Keratinocyte (primary cell): Measurements from ENCODE around the gene BCL7A. TPM values are rescaled to one million over a fixed set of nuclear protein-coding genes. Genes with fewer than 3 reads are reported as not detected.
A peak's percentile ranks its signal among the peaks of the same experiment; 100 is the strongest.

Experiments
- DNase-seq: peaks from one replicate; pipeline ENCODE4 v3.0.0-alpha.2; 2011; ENCODE audit warnings: low read depth, missing footprints, low spot score
- FAIRE-seq: peaks from 2 replicates; lab custom pipeline; 2011; peaks lifted over from hg19 to GRCh38; lab: Jason Lieb, UNC
- H2AFZ ChIP-seq: 2 replicates; pipeline ENCODE4 v1.6.0; 2012; ENCODE audit warnings: low read length, control low read depth, inconsistent platforms; ENCODE audit not compliant: control insufficient read depth
- H3K27ac ChIP-seq: 2 replicates; pipeline ENCODE4 v1.5.1; 2011; ENCODE audit warnings: low read length; ENCODE audit not compliant: control insufficient read depth, insufficient read depth
- H3K27me3 ChIP-seq: 3 replicates; pipeline ENCODE4 v1.6.0; 2011; ENCODE audit warnings: low read length; ENCODE audit not compliant: control insufficient read depth, insufficient read depth; ENCODE audit errors: extremely low read depth
- H3K36me3 ChIP-seq, 2 experiments: 2 replicates in 1 of 2; 3 replicates in 1 of 2; pipeline ENCODE4 v1.5.1; 2011; ENCODE audit warnings: low read length in 2 of 2, mild to moderate bottlenecking in 1 of 2; ENCODE audit not compliant: control insufficient read depth in 2 of 2, insufficient read depth in 2 of 2; ENCODE audit errors: extremely low read depth in 1 of 2
- H3K4me1 ChIP-seq: 3 replicates; pipeline ENCODE4 v1.5.1; 2011; ENCODE audit warnings: low read length; ENCODE audit not compliant: control insufficient read depth, insufficient read depth; ENCODE audit errors: extremely low read depth
- H3K4me2 ChIP-seq: 3 replicates; pipeline ENCODE4 v1.6.0; 2011; ENCODE audit warnings: low read depth, low read length; ENCODE audit not compliant: control insufficient read depth, insufficient read depth; ENCODE audit errors: extremely low read depth
- H3K4me3 ChIP-seq, 3 experiments: fragments of 200-600 bp in 1 of 3; sonication (generic) in 1 of 3; 2 replicates in 2 of 3; 3 replicates in 1 of 3; pipeline ENCODE4 v1.5.1; 2011 to 2016; ENCODE audit warnings: low read length in 3 of 3, mild to moderate bottlenecking in 3 of 3, control low read depth in 2 of 3, inconsistent platforms in 1 of 3, low read depth in 1 of 3, mixed read lengths in 1 of 3, mixed run types in 1 of 3, moderate library complexity in 1 of 3; ENCODE audit not compliant: control insufficient read depth in 2 of 3, insufficient read depth in 2 of 3; ENCODE audit errors: extremely low read depth in 1 of 3
- H3K79me2 ChIP-seq: 2 replicates; pipeline ENCODE4 v1.6.0; 2012; ENCODE audit warnings: low read length; ENCODE audit not compliant: control insufficient read depth, insufficient read depth
- H3K9ac ChIP-seq: 3 replicates; pipeline ENCODE4 v1.6.0; 2011; ENCODE audit warnings: low read length; ENCODE audit not compliant: control insufficient read depth, insufficient read depth; ENCODE audit errors: extremely low read depth
- H3K9me1 ChIP-seq: 3 replicates; pipeline ENCODE4 v1.6.0; 2011; ENCODE audit warnings: low read length; ENCODE audit not compliant: control insufficient read depth, insufficient read depth; ENCODE audit errors: extremely low read depth
- H3K9me3 ChIP-seq: 2 replicates; pipeline ENCODE4 v1.5.1; 2012; ENCODE audit warnings: low read depth, low read length; ENCODE audit not compliant: control insufficient read depth
- H4K20me1 ChIP-seq: 3 replicates; pipeline ENCODE4 v1.6.0; 2011; ENCODE audit warnings: low read length; ENCODE audit not compliant: control insufficient read depth, insufficient read depth; ENCODE audit errors: extremely low read depth
- EZH2 ChIP-seq: IDR thresholded peaks from one replicate; pipeline ENCODE4 v1.6.1; 2012; ENCODE audit warnings: inconsistent platforms, mild to moderate bottlenecking, low read length, moderate library complexity
- dilution Hi-C: fragments of 300-500 bp; cut with MboI; formaldehyde crosslinking; loops from one replicate; pipeline ENCODE4 v1.7.0; 2020; ENCODE audit warnings: low sequenced_read_pairs; ENCODE audit not compliant: extremely low pct_ligation_motif_present
- polyA plus RNA-seq, 5 experiments: library from polyadenylated mRNA; depleted of rRNA in 3 of 5; stranded (reverse) in 3 of 5; stranded (forward) in 1 of 5; unstranded in 1 of 5; fragments of >200 nt; gene quantifications; 1 replicate in 1 of 5; 2 replicates in 3 of 5; 3 replicates in 1 of 5; pipeline versions ENCODE4 v1.2.1 to v1.2.3, GENCODE V29; 2011 to 2012; ENCODE audit warnings: missing spikeins in 2 of 5, low read depth in 1 of 5, low replicate concordance in 1 of 5
- TF ChIP-seq, protein P1 (sequence below), 3 experiments: IDR thresholded peaks in 1 of 3; conservative IDR thresholded peaks in 1 of 3; optimal IDR thresholded peaks in 1 of 3; 2 replicates in 2 of 3; 3 replicates in 1 of 3; pipeline versions ENCODE3 to v1.5.1; 2011; ENCODE audit warnings: low read length in 3 of 3, mild to moderate bottlenecking in 3 of 3, moderate library complexity in 2 of 3, control low read depth in 1 of 3, inconsistent platforms in 1 of 3; ENCODE audit not compliant: insufficient read depth in 2 of 3; ENCODE audit errors: extremely low read depth in 1 of 3

BCL7A gene
- polyA plus RNA-seq, 1 donor (not counting 4 experiments of a cell fraction or from before 2014, with no cell fraction given), result 12.8 TPM

DNA sequence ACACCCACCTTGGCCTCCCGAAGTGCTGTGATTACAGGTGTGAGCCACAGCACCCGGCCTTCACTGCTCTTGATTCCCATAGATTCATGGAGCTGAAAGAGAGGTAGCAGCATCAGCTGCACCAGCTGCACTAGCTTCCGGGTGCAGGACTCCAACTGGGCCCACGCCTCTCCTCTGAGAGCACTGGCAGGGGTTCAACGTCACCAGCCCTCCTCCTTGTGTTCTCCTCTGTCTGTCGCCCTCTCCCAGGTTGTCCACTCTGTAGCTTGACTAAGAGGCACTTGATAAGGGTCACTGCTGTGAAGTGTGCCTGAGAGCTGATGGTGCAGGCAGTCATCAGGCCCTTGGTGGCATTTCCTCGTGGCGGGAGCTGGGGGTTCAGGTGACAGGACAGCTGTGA lies 85.2 kb downstream of the BCL7A start:
- no peaks in the 10 kb centered on the region for H3K27me3 ChIP-seq
- H3K27ac ChIP-seq, result no peak overlapping the region
- no peak overlapping the region for H3K9ac ChIP-seq
- DNase-seq, result no peak
- H4K20me1 ChIP-seq, result peaks cover 8% of the 10 kb centered on the region
- H3K79me2 ChIP-seq, result peaks cover 64% of the 10 kb centered on the region
- H3K4me3 ChIP-seq, result no peak overlapping the region
- peaks cover 0 to 3% of the 10 kb centered on the region in 2 experiments for H3K36me3 ChIP-seq
- H3K9me3 ChIP-seq, result no peaks in the 10 kb centered on the region
- H3K4me2 ChIP-seq, result no peak overlapping the region
- H3K9me1 ChIP-seq, result peaks cover 5% of the 10 kb centered on the region
- dilution Hi-C loops, result no loop called here
- TF ChIP-seq, protein P1, sequence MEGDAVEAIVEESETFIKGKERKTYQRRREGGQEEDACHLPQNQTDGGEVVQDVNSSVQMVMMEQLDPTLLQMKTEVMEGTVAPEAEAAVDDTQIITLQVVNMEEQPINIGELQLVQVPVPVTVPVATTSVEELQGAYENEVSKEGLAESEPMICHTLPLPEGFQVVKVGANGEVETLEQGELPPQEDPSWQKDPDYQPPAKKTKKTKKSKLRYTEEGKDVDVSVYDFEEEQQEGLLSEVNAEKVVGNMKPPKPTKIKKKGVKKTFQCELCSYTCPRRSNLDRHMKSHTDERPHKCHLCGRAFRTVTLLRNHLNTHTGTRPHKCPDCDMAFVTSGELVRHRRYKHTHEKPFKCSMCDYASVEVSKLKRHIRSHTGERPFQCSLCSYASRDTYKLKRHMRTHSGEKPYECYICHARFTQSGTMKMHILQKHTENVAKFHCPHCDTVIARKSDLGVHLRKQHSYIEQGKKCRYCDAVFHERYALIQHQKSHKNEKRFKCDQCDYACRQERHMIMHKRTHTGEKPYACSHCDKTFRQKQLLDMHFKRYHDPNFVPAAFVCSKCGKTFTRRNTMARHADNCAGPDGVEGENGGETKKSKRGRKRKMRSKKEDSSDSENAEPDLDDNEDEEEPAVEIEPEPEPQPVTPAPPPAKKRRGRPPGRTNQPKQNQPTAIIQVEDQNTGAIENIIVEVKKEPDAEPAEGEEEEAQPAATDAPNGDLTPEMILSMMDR (optimal IDR thresholded peaks at IDR 0.05 in 1 of 3, IDR thresholded peaks at IDR 0.05 in 1 of 3, conservative IDR thresholded peaks at IDR 0.05 in 1 of 3; ENCODE audit: extremely low read depth in 1 of 3, insufficient read depth in 2 of 3, low read length in 3 of 3), result no peak
- TF ChIP-seq EZH2, result no peak
- FAIRE-seq, result no peak
- H3K4me1 ChIP-seq, result peaks cover 31% of the 10 kb centered on the region
- no peak overlapping the region for H2AFZ ChIP-seq

DNA sequence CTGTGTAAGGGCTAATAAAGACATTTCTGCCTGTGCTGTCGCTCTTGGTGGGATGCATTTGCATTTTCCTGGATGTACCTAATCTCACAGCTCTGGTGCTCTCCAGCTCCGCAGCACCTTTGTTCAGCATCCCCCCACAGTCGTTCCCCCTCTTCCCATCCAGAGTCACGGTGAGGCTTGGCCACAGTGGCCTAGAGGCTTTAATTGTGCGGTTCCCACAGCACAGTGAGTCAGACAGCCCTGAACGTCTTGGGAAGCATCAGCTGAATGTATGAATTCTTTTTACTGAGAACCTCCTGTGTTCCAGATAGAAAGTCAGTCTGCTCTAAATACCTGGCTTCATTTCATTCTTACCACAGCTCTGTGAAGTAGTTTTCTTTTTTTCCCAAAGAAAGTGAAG lies 85.6 kb downstream of the BCL7A start:
- no peak overlapping the region for H2AFZ ChIP-seq
- TF ChIP-seq, protein P1 (optimal IDR thresholded peaks at IDR 0.05 in 1 of 3, IDR thresholded peaks at IDR 0.05 in 1 of 3, conservative IDR thresholded peaks at IDR 0.05 in 1 of 3; ENCODE audit: extremely low read depth in 1 of 3, insufficient read depth in 2 of 3, low read length in 3 of 3), result no peak
- TF ChIP-seq EZH2, result no peak
- H3K79me2 ChIP-seq, result peaks cover 61% of the 10 kb centered on the region
- no peaks in the 10 kb centered on the region for H3K27me3 ChIP-seq
- H4K20me1 ChIP-seq, result peaks cover 8% of the 10 kb centered on the region
- peak overlapping the region; percentile 42 for H3K9ac ChIP-seq
- peaks cover 0 to 3% of the 10 kb centered on the region in 2 experiments for H3K36me3 ChIP-seq
- DNase-seq (no peak), FAIRE-seq (peak; percentile 90)
- H3K9me3 ChIP-seq, result no peaks in the 10 kb centered on the region
- H3K4me1 ChIP-seq, result peaks cover 34% of the 10 kb centered on the region
- peak overlapping the region; percentile 1 for H3K4me2 ChIP-seq
- H3K4me3 ChIP-seq, result no peak overlapping the region
- dilution Hi-C loops, result no loop called here
- peaks cover 5% of the 10 kb centered on the region for H3K9me1 ChIP-seq
- peak overlapping the region; percentile 58 for H3K27ac ChIP-seq
